Activated naive CD4-positive, alpha-beta T cell treated with anti-CD3 and anti-CD28 coated beads, Interleukin-2, amount 50 U/mL, for 72 hours (primary cell): Measurements from ENCODE around the gene NOD2. TPM values are rescaled to one million over a fixed set of nuclear protein-coding genes. Genes with fewer than 3 reads are reported as not detected.

Experiments
- ATAC-seq, 2 donors: fragments of 150-1000 bp; cut with Tn5 transposase; 2 replicates each; pipeline ENCODE4 v1.10.0; 2021; ENCODE audit warnings: mild to moderate bottlenecking in 2 of 2, moderate library complexity in 2 of 2
- DNase-seq, 2 donors: peaks; one replicate each; pipeline ENCODE4 v3.0.0; 2021 to 2022; ENCODE audit warnings: low spot score in 2 of 2
- H3K27ac Mint-ChIP-seq, 2 donors: one replicate each; pipeline ENCODE4 v1.8.0; 2022; ENCODE audit warnings: mild to moderate bottlenecking in 2 of 2, mixed read lengths in 2 of 2
- H3K36me3 Mint-ChIP-seq, 2 donors: one replicate each; pipeline ENCODE4 v1.8.0; 2022; ENCODE audit warnings: mixed read lengths in 2 of 2
- H3K9me3 Mint-ChIP-seq, 2 donors: one replicate each; pipeline ENCODE4 v1.8.0; 2022; ENCODE audit warnings: mixed read lengths in 2 of 2
- total RNA-seq, 2 donors: library from RNA; stranded (reverse); gene quantifications; one replicate each; pipeline ENCODE4 v1.2.3, GENCODE V29; 2022

The NOD2 gene
- total RNA-seq, 2 donors from 2014 or later: 0.59 to 5.1 TPM

- DNase-seq (no peak), ATAC-seq (peak; percentile 85 to 93)
- H3K9me3 Mint-ChIP-seq: peaks cover 0 to 10% of the 10 kb centered on the region in 2 donors
- H3K36me3 Mint-ChIP-seq: peaks cover 13 to 55% of the 10 kb centered on the region in 2 donors
- H3K27ac Mint-ChIP-seq: peak overlapping the region; percentile 31 to 75
These were observed 71.9 kb downstream of the NOD2 start for GRCh38 chr16:50765260-50765659.

GRCh38 chr16:50765861-50766260, 72.5 kb downstream of the NOD2 start:
- DNase-seq: no peak
- H3K27ac Mint-ChIP-seq: peak overlapping the region; percentile 31 to 75
- peak; percentile 43 to 61 for ATAC-seq
- peaks cover 13 to 61% of the 10 kb centered on the region in 2 donors for H3K36me3 Mint-ChIP-seq
- peaks cover 0 to 10% of the 10 kb centered on the region in 2 donors for H3K9me3 Mint-ChIP-seq

GRCh38 chr16:50767197-50767596, 73.8 kb downstream of the NOD2 start:
- ATAC-seq: no peak
- H3K27ac Mint-ChIP-seq: peak overlapping the region in 1 of 2 donors; percentile 75

GRCh38 chr16:50771366-50771765, 78.0 kb downstream of the NOD2 start:
- ATAC-seq: peak in 1 of 2 donors; percentile 31
- Mint-ChIP-seq H3K27ac (no peak overlapping the region), H3K36me3 (peaks cover 6 to 50% of the 10 kb centered on the region in 2 donors), H3K9me3 (peaks cover 0 to 5% of the 10 kb centered on the region in 2 donors)
- DNase-seq: no peak

More at GRCh38 chr16:50767197-50767596, 73.8 kb downstream of the NOD2 start:
- DNase-seq: no peak
- Mint-ChIP-seq H3K36me3 (peaks cover 13 to 72% of the 10 kb centered on the region in 2 donors), H3K9me3 (peaks cover 0 to 10% of the 10 kb centered on the region in 2 donors)

- H3K27ac Mint-ChIP-seq: peak overlapping the region in 1 of 2 donors; percentile 69
These were observed 81.0 kb downstream of the NOD2 start for GRCh38 chr16:50774405-50774804.

GRCh38 chr16:50774960-50775359, 81.6 kb downstream of the NOD2 start:
- no peak overlapping the region for H3K27ac Mint-ChIP-seq
- no peak for ATAC-seq
- H3K36me3 Mint-ChIP-seq: peaks cover 9 to 44% of the 10 kb centered on the region in 2 donors

More at GRCh38 chr16:50774405-50774804, 81.0 kb downstream of the NOD2 start:
- Mint-ChIP-seq H3K9me3 (no peaks in the 10 kb centered on the region), H3K36me3 (peaks cover 4 to 44% of the 10 kb centered on the region in 2 donors)
- DNase-seq (no peak), ATAC-seq (no peak)

GRCh38 chr16:50776037-50776436, 82.6 kb downstream of the NOD2 start:
- DNase-seq: no peak
- no peak overlapping the region for H3K27ac Mint-ChIP-seq
- ATAC-seq: no peak
- H3K9me3 Mint-ChIP-seq: no peaks in the 10 kb centered on the region
- H3K36me3 Mint-ChIP-seq: peaks cover 17 to 44% of the 10 kb centered on the region in 2 donors

More at GRCh38 chr16:50774960-50775359, 81.6 kb downstream of the NOD2 start:
- no peak for DNase-seq
- no peaks in the 10 kb centered on the region for H3K9me3 Mint-ChIP-seq

- DNase-seq (peak in 1 of 2 donors; percentile 12), ATAC-seq (peak; percentile 91 to 93)
- peak overlapping the region; percentile 22 to 38 for H3K27ac Mint-ChIP-seq
- H3K36me3 Mint-ChIP-seq: peaks cover 25 to 39% of the 10 kb centered on the region in 2 donors
- H3K9me3 Mint-ChIP-seq: no peaks in the 10 kb centered on the region
These were observed 85.1 kb downstream of the NOD2 start for GRCh38 chr16:50778284-50779163.

- DNase-seq: no peak
- H3K36me3 Mint-ChIP-seq: peaks cover 29 to 45% of the 10 kb centered on the region in 2 donors
- ATAC-seq: peak; percentile 48 to 74
- H3K9me3 Mint-ChIP-seq: no peaks in the 10 kb centered on the region
- peak overlapping the region in 1 of 2 donors; percentile 30 for H3K27ac Mint-ChIP-seq
These were observed 87.6 kb downstream of the NOD2 start for GRCh38 chr16:50781043-50781442.

GRCh38 chr16:50781518-50781917, 88.1 kb downstream of the NOD2 start:
- ATAC-seq: no peak
- H3K36me3 Mint-ChIP-seq: peaks cover 29 to 45% of the 10 kb centered on the region in 2 donors
- H3K9me3 Mint-ChIP-seq: no peaks in the 10 kb centered on the region
- no peak for DNase-seq
- peak overlapping the region in 1 of 2 donors; percentile 30 for H3K27ac Mint-ChIP-seq

Other genes starting within 250 kb of the NOD2 start
- gene NKD1, start 145.2 kb upstream of the NOD2 start, total RNA-seq: 1 to 10 TPM; 1.4 to 2.1 TPM
- gene SNX20, start 12.3 kb upstream of the NOD2 start, total RNA-seq: 10 to 100 TPM; 36.7 to 48.4 TPM
- gene CYLD, start 48.5 kb downstream of the NOD2 start, total RNA-seq: 10 to 100 TPM; 88.2 to 92.9 TPM